CD4-positive, alpha-beta T cell treated with Interleukin-6 at 100 ng/mL for 8 hours (primary cell): Measurements from ENCODE around the gene OVCH2.

Experiments
- DNase-seq: peaks from one replicate; pipeline ENCODE4 v3.0.0-alpha.2; 2020; ENCODE audit warnings: mixed read lengths, low spot score

OVCH2 gene

GRCh38 chr11:7639643-7640025 is 66.6 kb downstream of the OVCH2 start:
- no peak for DNase-seq
